ENCODE measurements around the gene APC2.
"Not testable (repeated sequence)": the region's sequence is repeated elsewhere in the genome, so short reads cannot be mapped to it uniquely, and the experiment has no call there.

Gene APC2

GRCh38 chr19:1467215-1467489, 17.2 kb downstream of the APC2 start:
- DNase-seq = no peak

GRCh38 chr19:1467490-1468273, 17.8 kb downstream of the APC2 start:
- no peak for DNase-seq

- no peak for DNase-seq
Measured at GRCh38 chr19:1468274-1468820, 18.4 kb downstream of the APC2 start.

DNA sequence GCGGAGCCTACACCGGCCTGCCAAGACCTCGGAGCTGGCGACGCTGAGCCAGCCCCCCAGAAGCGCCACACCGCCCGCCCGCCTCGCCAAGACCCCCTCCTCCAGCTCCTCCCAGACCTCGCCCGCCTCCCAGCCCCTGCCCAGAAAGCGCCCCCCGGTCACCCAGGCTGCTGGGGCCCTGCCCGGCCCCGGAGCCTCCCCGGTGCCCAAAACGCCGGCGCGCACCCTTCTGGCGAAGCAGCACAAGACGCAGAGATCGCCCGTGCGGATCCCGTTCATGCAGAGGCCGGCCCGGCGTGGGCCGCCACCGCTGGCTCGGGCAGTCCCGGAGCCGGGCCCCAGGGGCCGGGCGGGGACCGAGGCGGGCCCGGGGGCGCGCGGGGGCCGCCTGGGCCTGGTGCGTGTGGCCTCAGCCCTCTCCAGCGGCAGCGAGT, 18.9 kb downstream of the APC2 start:
- no peak for DNase-seq

DNA sequence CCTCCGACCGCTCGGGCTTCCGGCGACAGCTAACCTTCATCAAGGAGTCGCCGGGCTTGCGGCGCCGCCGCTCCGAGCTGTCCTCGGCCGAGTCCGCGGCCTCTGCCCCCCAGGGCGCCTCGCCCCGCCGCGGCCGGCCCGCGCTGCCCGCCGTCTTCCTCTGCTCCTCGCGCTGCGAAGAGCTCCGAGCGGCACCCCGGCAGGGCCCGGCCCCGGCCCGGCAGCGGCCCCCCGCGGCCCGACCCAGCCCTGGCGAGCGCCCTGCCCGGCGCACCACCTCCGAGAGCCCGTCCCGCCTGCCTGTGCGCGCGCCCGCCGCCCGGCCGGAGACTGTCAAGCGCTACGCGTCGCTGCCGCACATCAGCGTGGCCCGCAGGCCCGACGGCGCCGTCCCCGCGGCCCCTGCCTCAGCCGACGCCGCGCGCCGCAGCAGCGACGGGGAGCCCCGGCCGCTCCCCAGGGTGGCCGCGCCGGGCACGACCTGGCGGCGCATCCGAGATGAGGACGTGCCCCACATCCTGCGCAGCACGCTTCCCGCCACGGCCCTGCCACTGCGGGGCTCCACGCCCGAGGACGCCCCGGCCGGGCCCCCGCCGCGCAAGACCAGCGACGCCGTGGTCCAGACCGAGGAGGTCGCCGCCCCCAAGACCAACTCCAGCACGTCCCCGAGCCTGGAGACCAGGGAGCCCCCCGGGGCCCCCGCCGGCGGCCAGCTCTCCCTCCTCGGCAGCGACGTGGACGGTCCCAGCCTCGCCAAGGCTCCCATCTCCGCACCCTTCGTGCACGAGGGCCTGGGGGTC, 19.5 kb downstream of the APC2 start:
- no peak for DNase-seq

GRCh38 chr19:1470055-1470304, 20.1 kb downstream of the APC2 start:
- no peak for DNase-seq

DNA sequence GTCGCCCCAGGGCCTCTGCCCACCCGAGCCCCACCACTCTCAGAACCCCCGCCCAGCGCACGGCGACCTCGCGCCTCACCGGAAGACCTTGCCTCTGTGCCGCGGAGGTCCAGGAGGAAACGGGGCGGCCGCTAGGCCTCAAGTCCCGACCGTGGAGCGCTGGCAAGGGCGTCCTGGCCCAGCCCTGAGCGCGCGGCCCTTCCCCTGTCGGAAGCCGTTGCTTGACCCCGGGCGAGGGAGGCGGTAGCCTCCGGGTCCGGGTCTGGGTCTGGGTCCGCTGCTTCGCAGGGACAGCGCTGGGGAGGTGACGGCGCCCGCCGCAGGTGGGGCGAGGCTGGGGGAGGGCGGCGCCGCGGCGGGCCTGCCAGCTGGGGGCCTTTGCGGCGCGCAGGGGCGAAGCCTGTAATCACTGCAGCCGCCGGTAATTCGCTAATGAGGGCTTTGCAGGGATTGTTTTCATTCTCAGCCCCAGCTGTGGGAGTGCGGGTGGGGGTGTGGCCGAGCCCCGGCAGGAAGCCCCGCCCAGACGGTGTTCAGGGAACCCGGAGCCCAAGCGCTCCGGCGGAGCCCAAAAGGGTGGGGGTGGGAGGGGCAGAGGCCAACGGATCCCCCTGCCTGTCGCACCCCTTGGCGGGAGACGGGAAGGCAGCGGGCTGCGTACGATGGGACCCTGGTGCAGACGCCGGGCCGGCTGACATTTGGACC, 20.5 kb downstream of the APC2 start:
- DNase-seq = no peak

GRCh38 chr19:1471010-1471514, 21.1 kb downstream of the APC2 start:
- DNase-seq = no peak

DNA sequence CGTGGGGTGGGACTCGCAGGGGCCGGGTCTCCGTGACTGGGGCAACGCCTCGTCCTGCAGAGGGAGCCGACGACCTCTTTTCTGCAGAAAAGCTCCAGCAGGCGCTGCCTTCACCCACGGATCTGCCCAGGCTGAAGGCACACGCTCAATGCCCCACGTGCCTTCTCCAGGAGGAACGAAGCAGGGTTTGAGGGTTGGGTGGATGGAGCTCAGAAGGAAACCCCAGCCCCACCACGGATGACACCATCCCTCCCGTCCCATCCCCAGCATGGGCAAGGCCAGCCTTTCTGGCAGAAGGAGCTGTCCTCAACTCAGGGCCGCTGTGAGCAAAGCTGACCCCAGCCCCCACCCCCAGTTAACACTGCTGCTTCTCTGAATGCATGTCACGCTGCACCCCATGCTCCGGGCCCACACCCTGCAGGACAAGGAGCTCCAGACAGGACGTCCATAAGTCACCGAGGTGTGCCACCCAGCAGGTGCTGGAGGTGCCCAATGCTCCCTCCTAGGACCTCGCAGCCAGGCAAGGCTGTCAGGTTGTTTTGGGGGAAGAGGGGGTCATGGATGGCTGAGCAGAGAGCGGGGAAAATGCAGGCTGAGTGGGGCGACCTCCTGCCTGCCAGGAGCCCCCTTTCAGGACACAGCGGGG, 21.7 kb downstream of the APC2 start:
- DNase-seq = no peak

DNA sequence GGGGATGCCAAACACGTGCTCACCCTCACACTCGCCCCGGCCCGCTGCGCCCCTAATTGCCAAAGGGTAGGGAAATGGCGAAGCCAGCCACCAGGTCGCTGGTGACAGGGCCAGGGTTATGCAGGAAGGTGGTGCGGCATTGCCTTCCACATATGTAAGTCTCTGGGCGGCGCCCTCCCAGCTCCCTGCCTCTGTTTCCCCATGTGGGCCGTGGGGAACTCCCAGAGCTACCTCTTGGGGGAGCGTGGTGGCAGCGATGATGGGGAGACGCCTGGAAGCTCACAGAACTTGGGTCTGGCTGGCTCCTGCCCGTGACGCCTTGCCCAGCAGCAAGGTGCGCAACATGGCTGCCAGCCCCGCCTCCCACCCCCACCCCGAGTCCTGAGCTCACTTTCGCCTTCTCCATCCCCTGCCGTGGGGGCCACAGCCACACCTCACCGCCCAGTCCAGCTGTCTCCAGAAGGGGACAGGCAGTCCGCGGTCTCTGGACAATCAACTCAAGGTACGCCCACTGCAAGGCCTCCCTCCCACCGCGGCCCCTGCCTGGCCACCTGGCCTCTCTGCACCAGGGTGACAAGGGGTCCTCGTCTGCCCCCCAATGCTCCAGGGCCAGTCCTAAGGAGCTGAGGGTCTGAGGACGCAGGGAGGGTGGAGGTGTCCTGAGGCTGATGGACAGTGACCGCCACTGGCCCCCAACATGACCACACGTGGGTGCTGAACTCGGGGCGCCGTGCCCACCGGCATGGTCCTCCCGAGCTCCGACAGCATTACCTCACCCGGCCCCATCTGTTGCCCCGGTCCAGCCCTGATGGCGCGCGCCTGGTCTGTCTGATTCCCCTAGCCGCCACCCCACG, 22.5 kb downstream of the APC2 start:
- no peak for DNase-seq

- no peak for DNase-seq
Measured at GRCh38 chr19:1473085-1473851, 23.3 kb downstream of the APC2 start.

GRCh38 chr19:1474011-1474764, 24.3 kb downstream of the APC2 start:
- no peak for DNase-seq

GRCh38 chr19:1474765-1475351, 24.9 kb downstream of the APC2 start:
- no peak for DNase-seq

- DNase-seq = no peak
Measured at GRCh38 chr19:1475751-1476437, 26.0 kb downstream of the APC2 start.

DNA sequence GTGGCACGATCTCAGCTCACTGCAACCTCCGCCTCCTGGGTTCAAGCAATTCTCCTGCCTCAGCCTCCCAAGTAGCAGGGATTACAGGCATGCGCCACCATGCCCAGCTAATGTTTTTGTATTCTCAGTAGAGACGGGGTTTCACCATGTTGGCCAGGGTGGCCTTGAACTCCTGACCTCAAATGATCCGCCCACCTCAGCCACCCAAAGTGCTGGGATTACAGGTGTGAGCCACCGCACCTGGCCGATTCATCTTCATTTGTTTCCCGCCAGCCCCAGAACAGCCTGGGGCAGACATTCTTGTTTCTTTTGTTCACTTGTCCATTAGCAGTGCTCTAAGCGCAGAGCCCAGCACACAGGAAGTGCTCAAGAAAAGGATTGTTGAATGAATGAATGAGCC, 27.1 kb downstream of the APC2 start:
- DNase-seq = not testable (repeated sequence)

DNA sequence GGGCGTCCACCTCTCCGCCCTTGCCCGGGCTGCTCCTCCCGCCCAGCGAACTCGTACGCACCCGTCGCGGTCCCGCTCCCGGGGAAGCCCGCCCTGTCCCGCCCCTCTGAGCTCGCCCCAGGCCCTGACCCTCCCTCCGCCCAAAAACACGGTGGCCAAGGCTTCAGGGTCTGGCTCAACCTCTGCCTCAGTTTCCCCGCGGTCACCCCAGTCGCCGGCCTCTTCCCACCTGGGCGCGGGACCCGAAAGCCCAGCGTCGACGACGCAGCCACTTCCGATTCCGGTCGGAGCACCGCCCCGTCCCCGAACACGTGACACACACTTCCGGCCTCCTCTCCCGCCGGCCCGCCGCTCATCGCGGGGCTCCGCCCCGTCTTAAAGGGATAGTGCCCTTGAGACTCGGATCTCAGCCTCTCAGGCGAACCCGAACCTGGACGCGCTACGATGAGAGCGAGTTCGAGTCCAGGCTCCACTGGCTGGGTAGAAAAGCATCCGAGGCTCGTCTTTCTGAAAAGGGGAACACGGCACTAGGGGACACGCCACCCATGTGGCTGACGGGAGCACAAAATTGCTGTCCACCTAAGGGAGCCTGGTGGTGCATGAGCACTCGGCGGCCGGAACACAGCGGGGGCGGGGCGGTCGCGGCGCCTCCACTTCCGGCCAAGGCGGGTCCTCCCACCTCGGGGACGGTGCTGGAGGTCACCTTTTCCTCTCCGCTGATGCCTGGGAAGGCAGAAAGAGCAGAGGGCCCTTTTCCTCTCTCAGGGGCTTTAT, 29.2 kb downstream of the APC2 start, which contains the start of gene C19orf25:
C19orf25 (minus strand) TSS at position 282 of the 774 bp plus-strand sequence. CDS start 312 bp downstream, outside the sequence.
- peak; percentile 62 for DNase-seq

GRCh38 chr19:1481224-1481892, 31.4 kb downstream of the APC2 start:
- DNase-seq = no peak

DNA sequence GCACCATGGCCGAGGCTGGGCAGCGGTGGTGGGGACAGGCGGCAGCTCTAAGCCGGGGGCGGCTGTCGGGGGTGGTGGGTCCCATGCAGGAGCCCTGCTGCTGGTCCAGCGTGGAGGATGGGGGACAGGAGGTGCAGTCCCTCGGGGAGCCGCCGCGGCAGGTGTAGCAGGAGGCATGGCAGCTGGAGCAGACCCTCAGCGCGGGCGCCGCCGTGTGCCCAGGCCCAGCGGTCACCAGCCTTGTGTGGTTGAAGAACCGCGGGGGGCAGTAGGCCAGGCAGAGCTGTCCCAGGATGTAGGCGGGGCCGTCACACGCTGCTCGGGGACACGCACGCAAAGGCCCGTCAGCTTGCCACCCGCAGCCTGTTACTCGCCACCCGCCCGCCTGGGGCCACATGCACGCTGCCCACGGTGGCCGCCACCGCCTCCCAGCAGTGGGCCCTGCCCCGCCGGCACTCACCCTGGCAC, 32.0 kb downstream of the APC2 start:
- no peak for DNase-seq

Data from NCI-H510A treated with DMSO at 0.1 percent for 48 hours (cell line).